SJSA1 (cell line): ENCODE measurements around the gene TMED3. TPM values are rescaled to one million over a fixed set of nuclear protein-coding genes. Genes with fewer than 3 reads are reported as not detected.
A peak's percentile ranks its signal among the peaks of the same experiment; 100 is the strongest.

Experiments
- DNase-seq, 2 experiments: peaks; one replicate each; pipeline ENCODE4 v3.0.0-alpha.2; 2015 to 2020; ENCODE audit warnings: low spot score in 2 of 2, low read depth in 1 of 2
- H3K27ac ChIP-seq: fragments of 250-450 bp; sonication (Bioruptor Pico); 2 replicates; pipeline ENCODE4 v1.5.1; 2020; ENCODE audit warnings: mild to moderate bottlenecking, moderate library complexity
- H3K27me3 ChIP-seq: fragments of 250-450 bp; sonication (Bioruptor Pico); replicated peaks from 2 replicates; pipeline ENCODE4 v1.5.1; 2020; ENCODE audit warnings: mild to moderate bottlenecking, moderate library complexity
- H3K36me3 ChIP-seq: fragments of 250-450 bp; sonication (Bioruptor Pico); 2 replicates; pipeline ENCODE4 v1.5.1; 2020; ENCODE audit warnings: mild to moderate bottlenecking
- H3K4me1 ChIP-seq: fragments of 250-450 bp; sonication (Bioruptor Pico); replicated peaks from 2 replicates; pipeline ENCODE4 v1.6.1; 2021; ENCODE audit warnings: mild to moderate bottlenecking
- H3K4me3 ChIP-seq: fragments of 250-450 bp; sonication (Bioruptor Pico); 2 replicates; pipeline ENCODE4 v1.5.1; 2020; ENCODE audit warnings: mild to moderate bottlenecking
- H3K9me3 ChIP-seq: fragments of 250-450 bp; sonication (Bioruptor Pico); replicated peaks from 2 replicates; pipeline ENCODE4 v1.5.1; 2020; ENCODE audit warnings: mild to moderate bottlenecking
- total RNA-seq: library from RNA; depleted of rRNA; stranded (reverse); fragments of >200 nt; shearing (Covaris generic); gene quantifications from 2 replicates; pipeline ENCODE4 v1.2.3, GENCODE V29; 2014; rRNA removed

Gene TMED3
- total RNA-seq = 83.3 and 97.7 TPM in 2 replicates

DNA sequence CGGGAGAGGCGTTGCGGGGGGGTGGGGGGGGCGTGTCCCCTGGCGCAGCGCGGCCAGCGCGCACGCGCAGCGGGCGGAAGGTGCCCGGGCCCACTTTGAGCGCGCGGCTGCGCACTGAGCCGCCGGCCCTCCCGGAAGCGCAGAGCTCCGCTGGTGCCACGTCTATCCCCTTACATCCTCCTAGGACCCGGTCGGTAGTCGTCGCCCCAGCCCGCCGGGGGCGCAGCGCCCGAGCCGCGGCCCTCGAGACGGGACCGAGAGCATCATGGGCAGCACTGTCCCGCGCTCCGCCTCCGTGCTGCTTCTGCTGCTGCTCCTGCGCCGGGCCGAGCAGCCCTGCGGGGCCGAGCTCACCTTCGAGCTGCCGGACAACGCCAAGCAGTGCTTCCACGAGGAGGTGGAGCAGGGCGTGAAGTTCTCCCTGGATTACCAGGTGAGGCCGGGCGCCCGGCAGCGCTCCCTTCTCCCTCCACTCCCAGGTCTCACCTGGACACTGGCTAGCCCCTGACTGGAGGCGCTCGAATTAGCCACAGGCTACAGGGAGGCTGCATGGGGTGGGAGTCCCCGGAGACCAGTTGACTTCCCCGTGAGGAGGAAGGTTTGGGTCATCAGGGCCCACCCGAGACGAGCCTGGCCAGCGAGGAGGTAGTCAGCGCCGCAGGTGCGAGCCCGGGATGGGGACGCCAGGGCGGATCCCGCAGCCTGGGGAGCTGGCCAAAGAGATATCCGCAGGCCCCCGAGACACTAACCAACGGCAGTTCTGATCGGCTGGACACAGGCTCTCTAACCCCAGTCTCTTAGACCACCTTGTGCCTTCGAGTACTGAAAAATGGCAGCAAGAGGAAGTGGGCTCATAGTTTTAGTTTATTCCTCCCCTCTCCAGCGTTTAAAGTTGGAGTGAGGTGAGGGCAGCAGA is at the start of gene TMED3:
Gene TMED3, plus strand, starts transcription at position 128 of the 916 bp plus-strand sequence. Its CDS starts 138 bp downstream, at position 266.
- H3K9me3 ChIP-seq = peaks cover 3% of the 10 kb centered on the region; the same call in 1 of the 2 replicates
- H3K4me1 ChIP-seq = peaks cover 16% of the 10 kb centered on the region
- peak within 1 kb of the TSS; percentile 25; the same call in 1 of the 2 replicates for H3K27ac ChIP-seq
- H3K4me3 ChIP-seq = peak within 1 kb of the TSS; percentile 92
- DNase-seq = peak; percentile 69 to 88
- H3K27me3 ChIP-seq = peaks cover 33% of the 10 kb centered on the region
- peaks cover 38% of the 10 kb centered on the region for H3K36me3 ChIP-seq

DNA sequence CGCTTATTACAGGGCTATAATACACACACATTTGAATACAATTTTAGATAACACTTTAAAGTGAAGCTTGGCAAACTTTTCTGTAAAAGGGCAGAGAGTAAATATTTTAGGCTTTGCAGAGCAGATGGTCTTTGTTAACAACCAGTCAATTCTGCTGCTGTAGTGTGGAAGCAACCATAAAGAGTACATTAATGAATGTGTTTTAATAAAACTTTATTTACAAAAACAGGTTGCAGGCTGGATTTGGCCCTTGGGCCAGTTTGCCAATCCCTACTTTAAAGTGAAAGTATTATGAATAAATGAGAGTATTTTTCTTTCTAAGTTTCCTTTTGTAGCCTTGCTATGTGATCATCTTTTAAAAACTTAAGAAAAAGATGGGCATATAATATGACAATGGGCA is 49.1 kb upstream of the TMED3 start:
- H3K27me3 ChIP-seq = no peaks in the 10 kb centered on the region; the same call in none of the 2 replicates
- no peak overlapping the region for H3K4me3 ChIP-seq
- H3K4me1 ChIP-seq = no peaks in the 10 kb centered on the region
- no peaks in the 10 kb centered on the region for H3K36me3 ChIP-seq
- H3K27ac ChIP-seq = no peak overlapping the region
- H3K9me3 ChIP-seq = no peaks in the 10 kb centered on the region
- DNase-seq = no peak

DNA sequence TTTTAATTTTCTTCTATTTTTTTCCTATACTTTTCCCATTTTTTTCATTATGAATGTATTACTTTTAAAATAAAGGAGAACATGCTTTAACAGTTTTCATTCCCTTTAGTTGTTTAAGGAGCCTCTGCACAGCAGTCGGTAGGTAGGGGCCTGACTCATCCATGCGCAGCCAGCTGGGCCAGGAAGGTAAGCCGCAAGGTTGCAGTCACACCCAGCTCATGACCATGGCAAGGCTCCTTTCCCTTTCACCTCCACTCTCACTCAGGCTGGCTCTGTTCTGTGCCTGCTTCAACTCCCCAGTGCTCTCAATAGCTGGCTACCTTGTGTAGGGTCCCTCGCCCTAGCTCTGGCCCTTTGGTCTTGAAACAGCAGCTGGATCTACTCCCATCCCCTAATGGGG is 45.7 kb upstream of the TMED3 start:
- H3K27me3 ChIP-seq = no peaks in the 10 kb centered on the region; the same call in none of the 2 replicates
- no peak overlapping the region for H3K4me3 ChIP-seq
- H3K4me1 ChIP-seq = no peaks in the 10 kb centered on the region
- H3K9me3 ChIP-seq = no peaks in the 10 kb centered on the region
- H3K36me3 ChIP-seq = no peaks in the 10 kb centered on the region
- H3K27ac ChIP-seq = no peak overlapping the region
- DNase-seq = no peak

DNA sequence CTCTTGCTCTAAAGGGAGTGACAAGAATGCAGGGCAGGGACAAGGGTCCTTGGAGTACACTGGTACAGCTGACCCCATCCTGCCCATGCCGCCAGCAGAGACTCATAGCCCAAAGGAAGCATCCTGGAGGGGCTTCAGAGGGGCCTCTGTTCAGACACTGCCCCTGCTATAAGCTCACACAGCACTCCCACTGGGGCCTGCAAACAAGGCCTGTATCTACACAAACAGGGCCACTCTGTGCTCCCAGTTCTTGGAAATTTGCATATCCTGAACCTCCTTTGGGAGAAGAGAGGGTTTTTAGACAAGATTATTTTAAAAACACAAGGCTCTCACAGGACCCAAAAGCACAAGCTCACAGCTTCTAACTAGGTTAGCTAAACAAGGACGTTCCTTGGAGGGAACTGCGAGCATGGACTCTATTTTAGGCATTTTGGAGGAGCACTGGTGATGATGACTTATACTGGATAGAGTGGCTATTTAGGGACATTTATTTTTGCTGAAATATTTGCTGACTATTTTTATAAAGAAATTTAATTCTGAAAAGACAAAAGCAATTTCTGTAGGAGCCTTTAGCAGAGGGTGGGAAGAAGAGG is 44.8 kb upstream of the TMED3 start:
- DNase-seq = no peak
- Histone ChIP-seq H3K27ac (no peak overlapping the region), H3K27me3 (no peaks in the 10 kb centered on the region; the same call in none of the 2 replicates)

DNA sequence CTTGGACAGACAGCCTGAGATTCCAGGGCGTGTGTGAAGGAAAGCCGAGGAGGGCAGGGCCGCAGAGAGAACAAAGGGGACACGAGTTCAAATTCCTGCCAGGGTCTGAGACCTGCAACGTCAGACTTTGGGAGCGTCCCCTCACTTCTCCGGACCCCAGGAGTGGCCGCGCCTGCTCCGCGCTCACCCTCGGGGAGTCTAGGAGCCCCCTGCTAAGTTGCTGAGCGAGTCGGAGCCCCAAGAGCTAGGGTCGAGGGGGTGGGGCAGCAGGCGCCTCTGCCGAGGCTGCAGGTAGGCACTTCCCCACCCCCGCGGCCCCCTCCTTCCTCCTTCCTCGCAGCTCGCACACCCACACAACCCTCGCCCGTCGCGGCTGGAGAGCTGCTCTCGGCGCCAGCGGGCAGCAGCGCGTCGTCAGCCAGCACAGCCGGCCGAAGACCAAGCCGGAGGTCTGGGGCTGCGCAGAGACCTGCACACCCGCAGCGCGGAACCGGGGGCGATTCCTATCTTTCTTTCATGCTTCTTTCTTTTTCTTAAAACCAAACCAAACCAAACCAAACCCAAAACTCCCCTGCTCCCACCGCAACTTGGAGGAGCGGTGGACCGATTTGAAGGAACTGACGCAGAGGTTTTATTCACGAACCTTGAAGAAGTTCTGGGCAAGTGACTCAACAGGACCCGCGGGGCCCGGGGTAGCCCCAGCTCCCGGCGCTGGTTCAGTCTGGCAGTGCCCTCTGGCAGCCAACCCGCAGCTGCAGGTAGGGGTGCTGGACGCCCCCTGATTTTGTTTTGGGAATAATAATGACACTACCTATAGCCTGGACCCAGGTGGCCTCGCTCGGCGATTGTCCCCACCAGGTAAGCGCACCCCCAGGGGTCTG is 28.3 kb upstream of the TMED3 start, which contains the start of gene ANKRD34C:
Gene ANKRD34C, plus strand, starts transcription at position 352 of the 881 bp plus-strand sequence. CDS start 10,563 bp downstream, outside the sequence.
- no peak within 1 kb of the TSS for H3K4me3 ChIP-seq
- no peaks in the 10 kb centered on the region; the same call in 1 of the 2 replicates for H3K9me3 ChIP-seq
- H3K27ac ChIP-seq = no peak within 1 kb of the TSS
- H3K36me3 ChIP-seq = no peaks in the 10 kb centered on the region
- H3K27me3 ChIP-seq = peaks cover 38% of the 10 kb centered on the region
- no peaks in the 10 kb centered on the region for H3K4me1 ChIP-seq
- DNase-seq = no peak

More for the DNA sequence above, 44.8 kb upstream of the TMED3 start:
- Histone ChIP-seq H3K9me3 (no peaks in the 10 kb centered on the region), H3K4me3 (no peak overlapping the region), H3K4me1 (no peaks in the 10 kb centered on the region), H3K36me3 (no peaks in the 10 kb centered on the region)

DNA sequence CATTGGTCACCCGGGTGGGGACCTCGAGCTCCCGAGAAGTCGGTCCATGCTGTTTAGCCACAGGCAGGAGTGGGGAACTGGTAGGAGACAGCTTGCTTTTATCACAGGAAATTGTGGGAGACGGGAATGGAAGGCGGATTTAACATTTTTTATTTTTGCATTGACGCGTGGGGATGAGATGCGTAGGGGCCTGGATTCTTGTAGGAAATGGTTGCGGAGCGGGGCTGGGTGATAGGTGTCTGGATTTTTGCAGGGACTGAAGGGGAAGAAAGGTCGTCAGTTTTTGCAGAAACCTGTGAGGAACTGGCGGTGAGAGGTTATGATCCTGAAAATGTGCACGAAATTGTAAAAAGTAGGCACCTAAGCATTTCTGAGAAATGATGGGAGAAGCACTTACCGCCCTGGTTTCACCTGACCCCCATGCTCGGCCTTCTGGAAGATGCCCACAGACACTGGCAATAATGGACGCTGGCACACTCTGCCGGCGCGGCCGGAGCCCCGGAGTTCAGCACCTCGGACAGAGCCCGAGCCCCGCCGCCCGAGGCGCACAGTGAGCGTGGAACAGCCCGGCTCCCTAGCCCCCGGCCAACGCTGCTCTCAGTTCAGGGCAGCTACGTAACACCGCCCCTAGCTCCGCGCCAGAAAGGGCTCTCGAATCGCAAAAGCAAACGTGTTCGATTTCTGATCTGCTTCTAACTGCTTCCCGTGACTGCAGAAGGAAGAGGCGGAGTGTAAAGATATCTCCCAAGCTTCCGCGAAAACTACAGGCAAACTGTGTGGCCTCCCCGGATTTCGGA is 27.5 kb upstream of the TMED3 start:
- H3K4me3 ChIP-seq = no peak overlapping the region
- DNase-seq = peak in 1 of 2 experiments; percentile 18
- H3K27me3 ChIP-seq = peaks cover 38% of the 10 kb centered on the region
- no peaks in the 10 kb centered on the region for H3K4me1 ChIP-seq
- H3K36me3 ChIP-seq = no peaks in the 10 kb centered on the region
- H3K27ac ChIP-seq = no peak overlapping the region
- no peaks in the 10 kb centered on the region; the same call in 1 of the 2 replicates for H3K9me3 ChIP-seq

DNA sequence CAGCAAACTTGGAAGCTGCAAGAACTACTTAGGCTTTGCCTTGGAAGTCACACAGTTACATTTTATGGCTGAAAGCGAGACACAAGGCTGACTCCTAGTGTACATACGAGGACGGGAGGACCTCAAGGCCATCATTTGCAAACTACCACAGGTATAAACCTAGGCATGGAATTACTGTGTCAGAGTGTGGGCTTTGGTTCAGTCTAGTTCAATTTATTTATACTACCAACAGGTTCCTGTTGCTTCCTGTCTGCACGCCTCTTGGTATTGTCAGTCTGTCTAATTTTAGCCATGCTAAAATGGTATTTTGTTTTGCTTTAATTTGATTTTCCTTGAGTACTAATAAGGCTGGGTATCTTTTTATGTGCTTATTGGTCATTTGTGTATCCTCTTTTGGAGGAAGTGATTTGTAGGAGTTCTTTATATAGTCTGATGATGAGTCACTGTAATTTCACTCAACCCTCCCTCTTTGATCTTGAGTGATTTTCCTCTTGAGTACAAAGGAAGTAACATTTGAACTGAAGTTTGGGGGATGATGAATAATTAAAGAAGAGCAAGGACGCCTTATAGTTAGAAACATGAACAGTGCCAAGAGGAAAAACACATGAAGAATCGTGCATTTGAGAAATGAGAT is 20.2 kb upstream of the TMED3 start:
- no peak for DNase-seq
- no peaks in the 10 kb centered on the region for H3K36me3 ChIP-seq
- H3K4me3 ChIP-seq = no peak overlapping the region

DNA sequence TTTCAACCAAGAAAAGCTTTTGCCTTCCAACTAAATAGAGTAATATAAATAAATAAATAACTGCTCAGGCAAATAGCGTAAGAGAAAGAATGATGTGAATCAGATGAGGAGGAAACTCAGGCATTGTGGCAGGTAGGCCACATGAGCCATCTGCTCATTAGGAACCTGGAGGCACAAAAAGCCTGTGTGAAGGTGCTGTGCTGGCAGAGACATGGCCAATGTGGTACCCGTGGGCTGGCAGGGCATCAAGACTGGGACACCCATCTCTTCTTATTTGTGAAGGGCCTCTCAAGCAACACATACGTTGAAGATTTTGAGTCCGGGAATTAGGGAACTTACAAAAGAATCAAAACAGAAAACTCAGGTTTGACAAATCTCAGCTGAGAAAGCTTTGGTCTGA is 18.9 kb upstream of the TMED3 start:
- 0 out of 2 replicates have a peak, but pooled peaks cover 3% of the 10 kb centered on the region for H3K4me1 ChIP-seq
- no peak overlapping the region for H3K4me3 ChIP-seq
- no peak overlapping the region for H3K27ac ChIP-seq
- no peaks in the 10 kb centered on the region for H3K36me3 ChIP-seq
- H3K9me3 ChIP-seq = no peaks in the 10 kb centered on the region
- H3K27me3 ChIP-seq = peaks cover 6% of the 10 kb centered on the region; the same call in 1 of the 2 replicates
- DNase-seq = no peak

More for the DNA sequence above, 20.2 kb upstream of the TMED3 start:
- Histone ChIP-seq H3K4me1 (0 out of 2 replicates have a peak, but pooled peaks cover 3% of the 10 kb centered on the region), H3K27ac (no peak overlapping the region), H3K27me3 (peaks cover 1% of the 10 kb centered on the region), H3K9me3 (no peaks in the 10 kb centered on the region)

DNA sequence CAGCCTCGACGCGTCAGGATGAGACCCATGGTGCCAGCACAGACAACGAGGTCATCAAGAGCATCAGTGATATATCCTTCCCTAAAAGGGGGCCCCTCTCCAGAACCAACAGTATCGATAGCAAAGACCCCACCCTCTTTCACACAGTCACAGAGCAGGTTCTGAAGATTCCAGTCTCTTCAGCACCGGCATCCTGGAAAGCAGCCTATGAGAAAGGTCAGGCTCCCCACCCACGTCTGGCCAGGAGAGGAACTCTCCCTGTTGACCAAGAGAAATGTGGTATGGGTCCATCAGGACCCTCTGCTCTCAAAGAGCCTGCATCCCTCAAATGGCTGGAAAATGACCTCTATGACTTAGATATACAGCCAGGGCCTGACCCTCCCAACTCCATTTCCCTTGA is 16.8 kb upstream of the TMED3 start:
- Histone ChIP-seq H3K27ac (no peak overlapping the region), H3K27me3 (peaks cover 15% of the 10 kb centered on the region), H3K4me3 (no peak overlapping the region), H3K9me3 (no peaks in the 10 kb centered on the region), H3K36me3 (no peaks in the 10 kb centered on the region), H3K4me1 (0 out of 2 replicates have a peak, but pooled peaks cover 3% of the 10 kb centered on the region)
- no peak for DNase-seq

DNA sequence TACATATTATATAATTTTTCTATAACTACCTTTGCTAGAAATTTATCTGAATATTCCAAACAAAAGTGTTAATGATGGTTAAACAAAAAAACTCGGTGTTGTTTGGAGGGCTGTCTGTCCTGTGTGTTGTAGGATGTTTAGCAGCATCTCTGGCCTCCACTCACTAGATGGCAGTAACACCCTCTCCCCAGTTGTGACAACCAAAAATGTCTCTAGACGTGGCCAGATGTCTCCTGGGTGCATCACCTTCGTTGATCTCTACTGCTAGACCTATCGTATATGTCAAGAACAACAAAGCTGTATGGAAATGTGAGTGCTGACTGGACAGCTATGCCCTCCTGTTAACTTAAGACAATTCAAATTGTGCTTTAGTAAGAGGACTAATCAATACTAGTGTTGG is 14.3 kb upstream of the TMED3 start:
- no peak overlapping the region for H3K27ac ChIP-seq
- H3K36me3 ChIP-seq = no peaks in the 10 kb centered on the region
- H3K4me3 ChIP-seq = no peak overlapping the region
- H3K27me3 ChIP-seq = peaks cover 33% of the 10 kb centered on the region
- H3K9me3 ChIP-seq = no peaks in the 10 kb centered on the region
- H3K4me1 ChIP-seq = no peaks in the 10 kb centered on the region
- no peak for DNase-seq

DNA sequence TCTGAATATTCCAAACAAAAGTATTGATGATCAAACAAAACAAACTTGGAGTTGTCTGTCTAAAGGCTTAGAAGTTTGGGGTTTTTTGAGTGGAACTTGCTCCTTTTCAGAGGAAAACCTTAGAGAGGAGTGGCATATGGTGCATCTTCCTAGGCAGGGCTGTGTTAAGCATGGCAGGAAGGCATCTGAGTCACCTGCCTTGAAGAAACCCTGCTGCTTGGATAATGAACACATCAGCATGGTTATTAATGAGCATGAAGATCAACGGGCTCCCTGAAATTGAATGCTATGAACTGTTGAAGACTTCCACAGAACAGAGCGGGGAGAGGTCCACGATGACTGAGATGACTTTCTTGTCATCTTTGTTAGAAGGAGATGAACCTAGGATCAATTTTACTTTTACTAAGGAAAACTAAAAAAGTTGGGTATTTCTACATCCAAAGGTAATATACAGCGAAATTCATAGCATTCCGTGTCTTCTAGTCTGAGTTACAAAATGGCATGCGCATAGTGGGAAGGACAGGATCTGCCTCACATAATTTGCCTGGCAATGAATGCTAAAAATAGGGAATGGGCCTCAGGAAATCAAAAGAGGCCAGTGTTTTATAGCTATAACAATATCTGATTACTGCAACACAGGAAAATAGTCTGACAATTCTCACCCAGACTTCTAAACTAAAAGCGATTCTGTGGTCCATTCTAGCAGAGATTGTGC is 11.6 kb upstream of the TMED3 start:
- H3K27me3 ChIP-seq = peaks cover 46% of the 10 kb centered on the region; the same call in 1 of the 2 replicates
- no peak for DNase-seq
- H3K9me3 ChIP-seq = no peaks in the 10 kb centered on the region
- H3K27ac ChIP-seq = no peak overlapping the region
- H3K4me1 ChIP-seq = no peaks in the 10 kb centered on the region
- H3K36me3 ChIP-seq = no peaks in the 10 kb centered on the region
- no peak overlapping the region for H3K4me3 ChIP-seq

DNA sequence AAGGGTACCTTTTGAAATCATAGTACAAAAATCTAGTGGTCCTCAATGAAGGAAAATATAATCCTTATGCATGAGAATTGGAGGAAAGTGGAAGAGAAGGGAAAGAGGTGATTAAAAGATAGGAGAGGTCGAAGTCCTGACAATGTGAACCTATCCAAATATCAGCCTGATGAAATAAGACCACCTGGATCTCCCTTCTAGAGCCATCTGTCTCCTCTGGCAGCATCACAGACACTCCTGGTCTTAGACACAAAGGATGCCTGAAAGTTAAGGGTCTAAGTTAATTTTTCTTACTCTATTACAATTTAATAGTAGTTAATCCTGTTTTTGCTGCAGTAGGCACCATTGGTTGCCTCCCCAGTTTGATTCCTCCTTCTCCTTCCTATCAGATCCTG is 11.1 kb upstream of the TMED3 start:
- H3K4me1 ChIP-seq = no peaks in the 10 kb centered on the region
- DNase-seq = no peak
- no peak overlapping the region for H3K27ac ChIP-seq

More for the DNA sequence above, 11.1 kb upstream of the TMED3 start:
- H3K9me3 ChIP-seq = no peaks in the 10 kb centered on the region
- H3K36me3 ChIP-seq = no peaks in the 10 kb centered on the region
- H3K27me3 ChIP-seq = peaks cover 52% of the 10 kb centered on the region
- no peak overlapping the region for H3K4me3 ChIP-seq
